Ramos (cell line): Measurements from ENCODE around the gene SREBF2.

ENCODE experiments used
- in situ Hi-C: fragments of 300-500 bp; cut with MboI; formaldehyde crosslinking; loops from one replicate; pipeline ENCODE4 v1.14.3; 2022; ENCODE audit warnings: low sequenced_read_pairs; ENCODE audit not compliant: unreplicated experiment

SREBF2 gene

DNA sequence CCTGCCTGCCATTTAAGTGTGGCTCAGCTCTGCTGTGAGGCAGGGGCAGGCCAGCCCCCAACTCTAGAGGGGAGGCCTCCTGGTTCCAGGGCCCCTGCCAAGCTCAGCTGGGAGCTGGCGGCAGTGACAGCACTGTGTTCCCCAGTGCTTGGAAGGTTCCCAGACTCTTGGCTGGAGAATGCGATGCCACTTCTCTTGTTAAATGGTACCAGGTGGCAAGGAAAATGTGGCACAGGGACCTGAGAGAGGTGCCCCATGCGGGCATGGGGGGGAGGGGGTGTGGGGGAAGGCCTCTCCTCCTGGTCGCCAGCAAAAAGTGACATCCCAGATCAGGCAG is 102.1 kb downstream of the SREBF2 start:
- in situ Hi-C loops, result no loop called here

DNA sequence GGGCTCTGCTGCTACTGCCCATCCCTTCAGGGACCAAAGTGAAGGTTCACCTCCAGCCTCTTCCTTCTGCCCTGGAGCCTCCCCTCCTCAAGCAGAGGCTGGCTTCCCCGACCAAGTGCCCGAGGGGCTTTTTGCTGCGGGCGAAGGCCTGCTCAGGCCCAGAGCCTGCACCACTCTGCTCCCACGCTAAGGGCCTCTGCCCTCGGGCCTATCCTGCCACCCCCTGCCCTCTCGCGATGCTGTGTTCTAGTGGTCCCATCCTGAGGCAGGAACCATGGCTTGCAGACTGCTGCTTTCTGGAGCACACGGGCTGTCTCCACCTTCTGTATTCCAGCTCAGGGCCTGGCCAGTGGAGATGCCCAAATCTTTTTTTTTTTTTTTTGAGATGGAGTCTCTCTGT is 102.6 kb downstream of the SREBF2 start:
- in situ Hi-C loops, result no loop called here

DNA sequence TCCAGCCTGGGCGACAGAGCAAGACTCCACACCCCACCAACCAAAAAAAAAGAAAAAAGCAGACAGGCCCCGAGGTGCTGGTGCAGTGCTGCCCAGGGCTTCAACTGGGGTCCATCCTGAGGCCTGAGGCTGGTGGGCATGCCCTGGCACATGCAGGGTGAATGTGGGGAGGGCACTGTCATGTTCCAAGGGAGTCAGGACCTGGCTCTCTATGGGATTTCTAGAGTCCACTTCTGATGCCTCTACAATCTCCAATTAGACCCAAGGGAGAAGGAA is 103.9 kb downstream of the SREBF2 start:
- in situ Hi-C loops, result no loop called here

DNA sequence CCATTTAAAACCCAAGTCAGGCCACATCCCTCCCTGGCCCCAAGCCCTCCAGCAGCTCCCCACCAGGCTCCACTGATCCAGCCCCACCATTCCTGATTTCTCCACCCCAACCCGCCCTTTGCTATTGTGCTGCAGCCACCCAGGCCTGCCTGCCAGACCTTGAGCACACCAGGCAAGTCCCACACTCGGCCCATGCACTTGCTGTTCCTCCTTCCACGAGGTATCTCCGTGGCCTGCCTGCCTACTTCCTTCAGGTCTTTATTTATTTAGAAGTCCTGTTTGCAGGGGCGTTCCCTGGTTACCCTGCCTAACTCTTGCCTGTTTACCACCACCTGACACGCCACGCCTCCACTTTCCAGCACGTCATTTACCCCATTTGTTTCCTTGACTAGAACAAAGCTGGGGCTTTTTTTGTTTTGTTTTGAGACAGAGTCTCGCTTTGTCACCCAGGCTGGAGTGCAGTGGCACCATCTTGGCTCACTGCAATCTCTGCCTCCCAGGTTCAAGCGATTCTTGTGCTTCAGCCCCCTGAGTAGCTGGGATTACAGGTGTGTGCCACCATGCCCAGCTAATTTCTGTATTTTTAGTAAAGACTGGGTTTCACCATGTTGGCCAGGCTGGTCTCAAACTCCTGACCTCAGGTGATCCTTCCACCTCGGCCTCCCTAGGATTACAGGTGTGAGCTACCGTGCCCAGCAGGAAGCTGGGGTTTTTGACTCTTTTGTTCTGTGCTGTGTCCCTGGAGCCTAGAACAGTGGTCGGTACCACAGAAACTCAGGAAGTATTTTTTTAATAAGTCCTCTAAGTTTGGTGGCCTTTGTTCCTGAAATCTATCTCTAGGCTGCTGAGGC is 107.3 kb downstream of the SREBF2 start:
- in situ Hi-C loops, result loop anchor here (5.0 kb wide), 1 partner anchor 243 kb away; the partner anchor contains the start of gene MEI1

DNA sequence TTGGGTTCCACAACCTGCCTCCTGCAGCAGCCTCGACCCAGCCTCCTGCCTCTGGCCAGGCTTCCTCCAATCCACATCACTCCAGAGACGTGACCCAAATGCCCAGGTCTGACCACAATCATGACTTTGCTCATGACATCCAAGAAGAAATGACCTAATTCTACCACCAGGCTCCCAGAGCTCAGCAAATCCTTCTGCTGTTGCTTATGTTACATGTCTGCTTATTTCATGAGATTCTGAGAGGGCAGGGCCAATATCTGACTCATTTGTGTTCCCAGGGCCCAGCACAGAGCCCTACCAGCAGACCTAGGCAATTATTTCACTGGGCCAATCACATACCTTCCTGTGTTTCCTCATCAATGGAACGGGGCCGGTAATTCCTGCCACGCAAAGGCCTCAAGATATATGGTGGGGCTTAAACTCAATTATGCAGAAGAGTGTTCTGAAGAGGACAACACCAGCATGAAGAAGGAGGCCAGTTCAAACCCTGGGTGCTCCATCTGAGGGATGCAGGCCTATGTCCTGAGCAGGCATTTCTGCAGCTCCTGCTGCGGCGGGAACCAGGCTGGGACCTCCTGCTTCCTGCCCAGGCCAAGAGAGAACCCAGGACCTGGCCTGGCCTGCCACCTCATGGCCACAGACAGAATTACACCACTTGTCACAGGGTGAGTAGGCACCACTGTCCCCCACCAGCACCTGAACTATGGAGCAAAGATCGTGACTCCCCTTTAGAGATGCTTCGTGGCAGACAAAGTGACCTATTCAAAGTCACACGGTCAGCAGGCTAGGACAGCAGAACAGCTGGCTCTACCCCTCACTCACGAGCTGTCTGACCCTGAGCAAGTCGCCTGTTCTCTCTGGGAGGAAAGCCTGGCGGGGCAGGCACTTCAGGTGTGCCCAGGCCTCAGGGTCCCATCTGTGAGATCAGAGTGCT is 108.2 kb downstream of the SREBF2 start:
- in situ Hi-C loops, result loop anchor here (5.0 kb wide), 1 partner anchor 244 kb away; the partner anchor contains the start of gene MEI1

DNA sequence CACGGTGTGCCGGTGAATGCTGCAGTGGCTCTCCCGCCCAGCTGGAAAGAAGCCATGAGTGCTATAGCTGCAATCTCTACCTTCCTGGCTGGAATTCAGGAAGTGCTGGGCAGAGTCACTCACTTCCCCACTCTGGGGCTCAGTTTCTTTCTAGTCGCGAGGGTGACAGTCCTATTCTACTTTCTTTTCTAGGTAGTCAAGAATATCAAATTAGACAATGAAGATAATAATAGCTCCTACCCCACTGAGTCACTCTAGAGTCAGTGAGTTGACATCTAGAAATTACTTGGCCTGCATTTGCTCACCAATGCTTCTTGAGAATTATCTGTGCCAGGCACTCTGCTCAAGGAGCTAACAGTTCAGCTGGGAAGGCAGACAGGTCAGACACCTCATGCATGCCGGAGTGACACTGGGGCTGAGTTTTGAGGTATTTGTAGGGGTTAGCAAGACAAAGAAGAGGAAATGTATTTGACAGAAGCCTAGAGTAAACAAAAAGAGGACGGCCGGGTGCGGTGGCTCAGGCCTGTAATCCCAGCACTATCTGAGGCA is 110.8 kb downstream of the SREBF2 start:
- in situ Hi-C loops, result loop anchor here (5.0 kb wide), 1 partner anchor 246 kb away; the partner anchor contains the start of gene MEI1

DNA sequence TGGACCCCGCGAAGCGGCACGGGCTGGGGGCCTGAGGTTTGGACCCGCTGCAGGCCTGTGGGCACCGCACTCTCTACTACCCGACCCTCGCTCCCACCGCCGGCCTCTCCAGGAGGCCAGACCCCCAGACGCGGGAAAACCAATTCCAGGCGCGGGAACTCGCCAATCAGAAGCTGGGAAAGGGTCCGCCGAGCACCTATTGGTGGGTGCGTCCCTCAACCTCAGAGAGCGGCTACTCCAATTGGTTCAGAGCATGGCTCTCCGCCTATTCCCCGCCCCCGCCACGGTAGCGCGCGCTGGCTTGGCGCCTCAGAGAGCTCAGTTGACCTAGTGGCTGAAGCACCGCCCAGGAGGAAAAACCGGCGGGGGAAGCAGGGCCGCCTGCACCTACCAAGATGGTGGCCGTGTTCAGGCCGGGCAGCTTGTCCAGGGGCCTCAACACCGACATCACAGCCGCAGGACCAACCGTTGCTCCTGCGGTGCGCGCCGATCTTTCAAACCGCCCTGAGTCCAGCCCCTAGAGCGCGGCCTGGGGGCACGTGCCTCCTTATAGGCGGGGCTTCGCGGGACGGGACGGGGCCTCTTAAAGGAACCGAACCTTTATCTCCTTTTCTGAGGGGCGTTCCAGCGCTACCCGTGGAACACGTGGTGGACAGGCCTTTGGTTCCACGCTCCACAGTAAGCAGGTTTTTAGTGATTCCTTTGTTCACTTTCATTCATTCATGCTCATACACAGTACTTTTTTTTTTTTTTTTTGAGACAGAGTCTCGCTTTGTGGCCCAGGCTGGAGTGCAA is 113.9 kb downstream of the SREBF2 start, which contains the start of gene CENPM:
CENPM (minus strand) TSS at position 524 of the 795 bp plus-strand sequence; CDS start at position 448, 76 bp downstream.
- in situ Hi-C loops, result loop anchor here (5.0 kb wide), 1 partner anchor 125 kb away; no protein-coding TSS in a partner anchor

DNA sequence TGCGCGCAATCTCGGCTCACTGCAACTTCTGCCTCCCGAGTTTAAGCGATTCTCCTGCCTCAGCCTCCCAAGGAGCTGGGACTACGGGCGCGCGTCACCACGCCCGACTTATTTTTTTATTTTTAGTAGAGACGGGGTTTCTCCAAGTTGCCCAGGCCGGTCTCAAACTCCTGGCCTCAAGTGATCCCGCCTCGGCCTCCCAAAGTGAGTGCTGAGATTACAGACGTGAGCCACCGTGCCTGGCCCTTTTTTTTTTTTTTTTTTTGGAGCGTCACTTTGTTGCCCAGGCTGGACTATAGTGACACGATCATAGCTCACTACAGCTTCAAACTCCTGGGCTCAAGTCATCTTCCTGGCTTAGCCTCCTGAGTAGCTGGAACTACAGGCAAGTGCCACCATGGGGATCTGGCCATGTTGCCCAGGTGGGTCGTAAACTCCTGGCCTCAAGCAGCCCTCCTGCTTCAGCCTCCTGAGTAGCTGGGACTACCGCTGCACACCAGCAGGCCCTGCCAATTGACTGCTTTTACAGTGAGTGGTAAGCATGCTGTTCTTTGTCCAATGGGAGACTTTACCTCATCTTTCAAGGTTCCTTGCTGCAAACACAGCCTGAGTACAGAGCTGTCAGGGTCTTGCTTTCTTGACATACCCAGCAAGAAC is 114.6 kb downstream of the SREBF2 start:
- in situ Hi-C loops, result loop anchor here (5.0 kb wide), 1 partner anchor 125 kb away; no protein-coding TSS in a partner anchor

DNA sequence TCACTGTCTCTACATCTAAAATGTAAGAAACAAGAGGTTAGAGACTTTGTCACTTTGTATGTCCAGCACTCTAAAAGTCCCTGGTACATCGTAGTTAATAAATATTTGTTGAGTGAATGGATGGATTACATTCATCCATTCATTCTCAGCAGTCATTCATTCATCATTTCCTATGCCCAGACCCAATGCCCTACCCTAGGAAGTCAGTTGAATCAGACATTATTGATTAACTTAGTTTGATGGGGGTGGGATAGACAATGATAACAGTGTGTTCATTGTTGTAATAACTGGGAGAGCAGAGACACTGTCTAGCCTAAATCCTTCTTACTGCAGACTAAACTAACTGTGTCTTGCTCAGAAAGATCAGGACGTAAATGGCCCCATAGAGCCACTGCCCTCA is 115.2 kb downstream of the SREBF2 start:
- in situ Hi-C loops, result loop anchor here (5.0 kb wide), 1 partner anchor 126 kb away; no protein-coding TSS in a partner anchor

DNA sequence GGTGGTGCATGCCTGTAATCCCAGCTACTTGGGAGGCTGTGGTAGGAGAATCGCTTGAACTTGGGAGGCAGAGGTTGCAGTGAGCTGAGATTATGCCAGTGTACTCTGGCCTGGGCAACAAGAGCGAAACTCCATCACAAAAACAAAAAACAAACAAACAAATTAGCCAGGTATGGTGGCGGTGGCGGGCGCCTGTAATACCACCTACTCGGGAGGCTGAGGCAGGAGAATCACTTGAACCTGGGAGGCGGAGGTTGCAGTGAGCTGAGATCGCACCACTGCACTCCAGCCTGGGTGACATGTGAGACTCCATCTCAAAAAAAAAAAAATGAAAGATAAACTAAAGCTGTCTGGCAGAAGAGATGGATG is 116.0 kb downstream of the SREBF2 start:
- in situ Hi-C loops, result loop anchor here (5.0 kb wide), 1 partner anchor 127 kb away; no protein-coding TSS in a partner anchor

DNA sequence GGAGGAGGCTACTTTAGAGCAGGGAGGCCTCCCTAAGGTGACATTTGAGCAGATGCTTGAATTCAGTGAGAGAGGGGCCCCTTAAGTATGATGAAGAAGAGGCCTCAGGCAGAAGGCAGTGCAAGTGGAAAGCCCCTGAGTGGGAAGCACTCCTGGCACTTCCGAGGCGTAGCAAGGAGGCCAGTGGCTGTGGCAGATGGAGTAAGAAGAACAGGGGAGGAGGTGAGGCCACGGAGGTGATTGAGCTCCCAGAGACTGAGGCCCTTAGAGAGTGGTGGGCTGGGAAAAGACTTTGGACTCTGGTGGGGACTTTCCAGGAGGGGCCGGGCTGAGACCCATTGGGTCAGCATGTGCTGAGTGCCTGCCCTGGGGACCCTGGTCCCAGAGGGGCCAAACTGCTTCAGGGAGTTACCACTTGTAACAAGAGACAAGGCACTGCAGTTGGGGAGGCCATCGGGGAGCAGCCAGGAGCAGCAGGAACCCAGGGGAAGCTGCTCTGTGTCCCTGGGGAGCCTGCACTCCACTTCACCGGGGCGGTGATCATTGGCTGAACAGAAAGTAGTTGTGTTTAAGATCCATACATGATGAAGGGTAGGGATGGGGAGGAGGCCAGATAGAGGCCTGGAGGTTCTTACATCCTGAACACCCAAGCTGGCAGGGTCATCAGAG is 116.5 kb downstream of the SREBF2 start:
- in situ Hi-C loops, result loop anchor here (5.0 kb wide), 1 partner anchor 127 kb away; no protein-coding TSS in a partner anchor

DNA sequence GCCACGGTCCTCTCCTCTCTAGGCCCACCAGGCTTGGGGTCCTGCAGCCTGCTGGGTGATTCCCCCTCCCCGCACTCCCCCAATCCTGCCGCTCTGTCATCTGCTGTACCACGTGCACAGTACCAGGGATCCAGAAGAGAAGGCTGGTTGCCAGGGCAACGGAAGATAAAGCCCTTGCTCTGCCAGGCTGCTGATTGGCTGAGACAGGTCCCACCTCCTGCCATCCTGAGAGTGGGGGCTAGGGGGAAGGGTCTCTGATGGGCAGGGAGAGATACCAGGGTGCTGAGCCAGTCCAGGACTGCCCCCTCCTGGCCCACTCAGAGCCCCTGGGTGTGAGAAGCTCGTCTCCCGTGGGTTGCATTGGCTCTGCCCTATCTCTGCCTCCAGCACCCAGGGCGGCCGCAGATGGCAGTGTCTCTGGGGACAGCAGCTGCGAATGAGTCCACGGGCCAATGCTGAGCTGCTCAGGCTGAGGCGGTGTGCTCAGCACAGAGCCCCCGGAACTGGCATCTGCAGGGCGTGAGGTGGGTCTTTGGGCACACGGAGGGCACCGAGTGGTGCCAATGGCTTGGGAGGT is 119.1 kb downstream of the SREBF2 start, which contains the start of gene SMIM45:
SMIM45 (plus strand) TSS at position 253 of the 577 bp plus-strand sequence.
- in situ Hi-C loops, result no loop called here

DNA sequence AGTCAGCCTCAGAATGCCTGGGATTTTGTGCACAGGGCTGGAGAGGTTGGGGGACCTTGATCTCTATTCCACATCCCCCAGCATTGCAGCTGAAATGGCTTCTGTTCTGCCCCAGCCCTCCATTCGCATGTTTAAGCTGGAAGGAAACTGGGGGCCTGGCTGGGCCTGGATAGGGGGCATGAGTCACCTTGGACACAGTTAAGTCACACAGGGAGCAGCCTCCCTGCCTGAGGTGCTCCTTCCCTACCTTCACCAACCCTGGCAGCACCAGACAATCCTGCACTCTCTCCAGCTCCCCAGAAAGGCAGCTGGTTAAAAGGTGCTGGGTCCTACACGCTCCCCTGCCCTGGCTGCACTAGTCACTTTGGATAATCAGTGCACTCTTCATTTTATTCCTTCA is 119.8 kb downstream of the SREBF2 start:
- in situ Hi-C loops, result no loop called here
